ENCODE data around the gene CYP4A22. TPM values are rescaled to one million over a fixed set of nuclear protein-coding genes. Genes with fewer than 3 reads are reported as not detected.

CYP4A22 gene
- total and polyA plus RNA-seq, 9 of the 15 experiments (the other 6 are each of a cell fraction or from before 2014, with no cell fraction given), result 0.07 TPM; not detected in 8

- no peak for TF ChIP-seq AFF4 (CRISPR knock-in tag; IDR thresholded peaks at IDR 0.05)
- TF ChIP-seq HNRNPK (IDR thresholded peaks at IDR 0.05; ENCODE audit: low read depth, low read length, poor library complexity, severe bottlenecking), result no peak
- TF ChIP-seq CBFA2T3 (IDR thresholded peaks at IDR 0.05), result peak; percentile 7; the same call in 1 of the 2 replicates
- no peak for TF ChIP-seq POLR2AphosphoS5 (IDR thresholded peaks at IDR 0.05; ENCODE audit: control insufficient read depth, insufficient read depth, low read depth, low read length)
- TF ChIP-seq SNAPC5 (CRISPR knock-in tag; IDR thresholded peaks at IDR 0.05), result no peak
- no peak for TF ChIP-seq PRDM10 (IDR thresholded peaks at IDR 0.05; ENCODE audit: partially characterized antibody)
- TF ChIP-seq NR1H2 (CRISPR knock-in tag; IDR thresholded peaks at IDR 0.05), result no peak
- no peak for TF ChIP-seq FOXP1 (CRISPR knock-in tag; IDR thresholded peaks at IDR 0.05)
- TF ChIP-seq CBFB (CRISPR knock-in tag; IDR thresholded peaks at IDR 0.05), result no peak
- no peak for TF ChIP-seq SIX5 (IDR thresholded peaks at IDR 0.05; ENCODE audit: borderline replicate concordance in 1 of 2, insufficient read depth in 1 of 2, low read depth in 1 of 2, low read length in 2 of 2)
- no peak for TF ChIP-seq ZNF778 (CRISPR knock-in tag; IDR thresholded peaks at IDR 0.05)
- no peak for TF ChIP-seq UBTF (IDR thresholded peaks at IDR 0.05; ENCODE audit: borderline replicate concordance in 1 of 2, low read depth in 2 of 2, low read length in 2 of 2)
- no peak for TF ChIP-seq NFXL1 (CRISPR knock-in tag; IDR thresholded peaks at IDR 0.05)
- TF ChIP-seq ZNF766 (CRISPR knock-in tag; conservative IDR thresholded peaks at IDR 0.05), result no peak
These were observed 47.0 kb downstream of the CYP4A22 start (continued) for GRCh38 chr1:47184090-47184821.

Data from K562 (cell line).